Measurements from ENCODE around the gene SREBF2.
A peak's percentile ranks its signal among the peaks of the same experiment; 100 is the strongest.

SREBF2 gene

DNA sequence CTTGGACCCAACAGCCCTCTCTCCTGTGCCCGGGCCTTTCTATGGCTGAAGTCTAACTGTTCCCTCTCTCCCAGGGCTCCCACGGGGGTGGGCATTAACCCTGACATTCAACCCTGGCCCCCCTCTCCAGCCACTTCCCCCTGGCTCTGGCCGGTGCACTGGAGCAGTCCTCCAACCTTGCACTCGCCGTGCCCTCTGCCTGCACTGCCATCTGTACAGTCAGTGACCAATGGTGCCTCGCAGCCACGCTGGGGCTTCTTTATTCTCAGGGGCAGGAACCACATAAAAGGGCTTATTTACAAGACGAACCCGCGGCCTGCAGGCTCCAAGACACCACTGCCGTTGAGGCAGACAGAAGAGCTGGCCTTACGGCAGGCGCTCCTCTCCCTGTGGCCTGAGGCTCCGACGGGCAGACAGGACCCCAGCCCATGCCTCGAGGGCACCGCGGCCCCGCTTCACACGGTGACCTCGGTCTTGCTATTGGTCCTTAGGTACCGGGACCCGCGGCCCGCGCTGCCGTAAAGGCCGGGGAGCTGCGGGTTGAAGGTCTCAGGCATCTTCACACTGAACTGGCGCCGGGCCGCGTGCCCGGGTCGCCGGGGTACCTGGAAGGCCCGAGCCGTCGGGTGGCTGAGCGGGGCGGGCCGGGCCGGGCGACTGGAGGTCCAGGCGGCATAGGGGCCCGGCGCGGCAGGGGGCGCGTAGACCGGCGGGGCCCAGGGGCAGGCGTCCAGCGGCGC lies 76.6 kb downstream of the SREBF2 start:
- DNase-seq: no peak

DNA sequence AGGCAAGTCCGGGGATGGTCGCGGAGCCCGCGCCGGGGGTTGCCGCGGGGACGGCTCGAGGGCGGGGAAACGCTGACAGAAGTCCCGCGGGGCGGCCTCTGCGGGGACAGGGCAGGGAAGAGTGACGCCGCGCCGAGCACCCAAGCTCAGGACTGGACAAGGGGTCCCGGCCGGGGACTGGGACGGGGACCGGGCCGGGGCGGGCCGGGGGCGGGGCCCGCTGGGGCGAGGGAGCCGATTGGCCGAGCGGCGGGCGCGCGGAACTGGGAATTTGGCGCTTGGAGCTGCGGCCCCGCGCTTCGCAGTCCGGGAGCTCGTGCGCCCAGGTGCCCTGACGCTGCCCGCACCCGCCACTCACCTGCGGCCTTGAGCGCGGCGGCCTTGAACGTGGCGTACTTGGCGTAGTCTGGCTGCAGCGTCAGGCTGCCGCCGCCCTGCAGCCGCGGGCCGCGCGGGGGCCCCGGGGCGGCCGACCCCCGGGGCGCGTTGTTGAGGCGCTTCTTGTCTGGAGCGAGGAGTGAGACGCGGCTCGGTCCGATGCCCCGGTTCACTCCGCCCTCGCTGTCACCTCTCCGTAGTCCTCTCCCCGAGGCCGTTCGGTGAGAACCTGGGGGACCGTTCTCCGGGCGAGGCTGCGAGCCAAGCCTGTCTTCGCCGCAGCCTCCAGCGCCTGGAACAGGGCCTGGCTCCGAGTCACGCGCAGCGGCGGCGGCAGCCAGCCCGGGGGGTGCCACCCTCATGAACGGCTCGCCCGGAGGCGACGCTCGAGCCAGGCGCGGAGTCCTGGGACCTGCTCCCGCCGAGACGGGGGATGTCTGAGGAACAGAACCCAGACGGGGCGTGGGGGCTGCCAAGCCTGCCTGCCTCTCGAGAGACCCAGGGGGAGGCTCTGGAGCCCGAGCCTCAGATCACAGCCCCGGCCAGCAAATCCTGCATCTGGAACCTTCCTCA lies 77.4 kb downstream of the SREBF2 start:
- no peak for DNase-seq

DNA sequence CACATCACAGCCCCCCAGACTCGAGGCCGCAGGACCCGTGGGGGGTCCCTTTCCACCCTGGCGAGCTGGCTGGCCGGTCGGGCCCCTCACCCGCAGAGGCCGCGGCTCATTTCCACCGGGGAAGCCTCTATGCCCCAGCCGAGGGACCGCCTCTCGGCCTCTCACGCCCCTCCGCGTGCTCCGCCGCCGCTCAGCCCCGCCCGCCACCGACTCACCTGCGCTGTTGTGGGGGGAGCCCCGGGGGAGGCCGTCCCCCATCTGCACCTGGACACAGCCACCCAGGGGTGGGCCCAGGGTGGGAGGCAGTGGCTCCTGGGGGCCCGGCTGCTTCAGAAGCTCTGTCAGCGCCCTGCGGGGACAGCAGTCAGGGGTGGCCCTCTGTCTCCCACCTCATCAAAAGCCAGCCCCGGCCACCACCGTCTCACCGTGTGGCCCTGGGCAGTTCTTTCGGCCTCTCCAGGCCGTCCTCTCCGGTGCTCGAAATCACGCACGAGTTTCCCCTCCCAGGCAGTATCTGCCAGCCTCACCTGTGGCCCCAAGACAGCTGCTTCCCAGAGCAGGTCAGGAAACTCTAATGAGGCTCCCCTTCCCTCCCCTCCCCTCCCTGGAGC lies 78.2 kb downstream of the SREBF2 start:
- no peak for DNase-seq

DNA sequence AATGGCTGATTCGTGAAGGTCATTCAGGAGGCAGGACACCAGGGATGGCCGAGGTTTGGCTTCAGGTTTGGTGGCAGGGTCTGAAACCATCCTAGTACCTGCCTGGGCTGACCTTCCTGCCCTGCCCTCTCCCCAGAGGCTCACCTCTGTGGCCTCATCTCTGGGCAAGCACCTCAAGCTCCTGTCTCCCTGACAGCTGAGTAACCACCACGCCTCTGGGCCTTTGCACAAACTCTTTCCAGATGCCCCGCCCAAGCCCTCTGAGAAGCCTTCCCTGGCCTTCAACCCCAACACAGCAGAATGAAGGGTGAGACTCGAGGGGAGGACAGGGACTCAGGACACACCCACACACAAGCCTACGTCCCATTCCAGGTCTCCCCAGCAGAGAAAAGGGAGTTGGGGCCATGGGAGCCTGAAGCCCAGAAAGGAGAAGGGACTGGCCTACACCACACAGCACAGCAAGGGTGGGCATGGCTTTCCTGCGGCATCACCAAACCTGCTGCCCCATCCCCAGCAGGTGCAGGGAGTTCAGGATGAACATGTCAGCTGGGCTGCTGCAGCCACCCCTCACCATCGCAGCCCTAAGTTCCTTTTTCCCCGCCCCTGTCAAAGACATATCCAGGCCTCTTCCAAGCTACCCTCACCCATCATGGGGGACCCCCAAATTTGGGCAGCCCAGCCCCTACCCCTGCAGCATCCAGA lies 79.6 kb downstream of the SREBF2 start:
- DNase-seq: no peak

DNA sequence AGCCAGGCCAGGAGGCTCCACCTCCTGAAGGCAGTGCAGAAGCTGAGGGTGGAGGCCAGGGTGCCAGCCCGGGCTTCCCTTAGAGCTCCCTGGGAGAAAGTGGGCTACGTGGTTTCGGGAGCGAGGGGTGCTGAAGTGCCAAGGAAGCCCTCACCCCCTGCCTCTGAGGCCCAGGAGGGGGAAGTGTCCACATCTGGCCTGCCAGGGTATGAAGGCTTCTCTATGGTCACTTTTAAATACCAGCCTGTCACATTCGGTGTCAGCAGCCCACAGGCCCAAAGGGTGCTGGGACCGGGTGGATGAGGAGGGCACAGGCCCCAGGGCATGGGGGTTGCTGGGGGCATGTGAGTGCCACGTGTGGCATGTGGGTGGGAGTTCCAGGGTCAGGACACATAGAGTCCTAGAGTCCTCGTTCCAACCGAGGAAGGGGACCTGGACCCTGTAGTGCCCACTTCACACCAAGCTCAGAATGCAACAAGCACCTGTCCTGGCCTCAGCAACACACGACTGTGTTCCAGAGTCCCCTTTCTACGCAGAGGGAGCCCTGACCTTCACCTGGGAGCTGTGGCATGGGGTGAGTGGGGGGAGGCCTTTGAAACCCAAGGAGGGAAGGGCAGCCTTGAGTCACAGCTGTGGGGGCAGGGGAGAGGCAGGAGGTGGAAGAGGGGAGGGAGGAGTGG lies 80.3 kb downstream of the SREBF2 start:
- DNase-seq: no peak

DNA sequence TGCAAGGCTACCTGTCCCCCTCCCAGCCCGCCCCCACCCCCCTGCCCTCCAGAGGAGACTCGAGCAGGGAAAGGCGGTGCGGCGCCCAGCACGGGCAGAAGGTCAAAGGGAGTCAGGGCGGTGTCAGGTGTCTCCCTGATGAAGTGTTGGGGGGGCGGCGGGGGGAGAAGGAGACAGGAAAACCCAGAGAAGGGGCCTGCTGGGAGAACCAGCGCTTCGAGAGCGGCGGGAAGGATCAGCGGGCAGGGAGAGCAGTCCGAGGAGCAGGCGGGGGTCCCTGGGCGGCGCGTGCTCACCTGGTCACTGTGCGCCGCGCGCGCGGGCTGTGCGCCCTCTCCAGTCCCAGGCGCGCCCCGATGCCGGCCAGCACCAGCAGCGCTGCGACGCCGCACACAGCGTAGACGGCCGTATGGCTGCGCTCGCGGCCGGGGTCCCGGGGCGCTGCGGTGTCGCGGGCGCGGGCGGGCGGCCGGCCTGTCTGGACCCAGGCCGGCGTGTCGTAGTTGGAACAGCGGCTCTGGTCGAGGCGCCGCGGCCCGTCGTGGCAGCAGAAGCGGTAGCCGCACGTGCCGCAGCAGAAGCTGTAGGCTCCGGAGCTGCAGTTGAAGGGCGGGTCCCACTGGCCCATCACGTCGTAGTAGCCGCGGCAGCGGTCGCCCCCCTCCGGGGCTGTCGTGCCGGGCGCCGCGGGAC lies 81.1 kb downstream of the SREBF2 start:
- DNase-seq: peak in 1 of 2 experiments; percentile 8

DNA sequence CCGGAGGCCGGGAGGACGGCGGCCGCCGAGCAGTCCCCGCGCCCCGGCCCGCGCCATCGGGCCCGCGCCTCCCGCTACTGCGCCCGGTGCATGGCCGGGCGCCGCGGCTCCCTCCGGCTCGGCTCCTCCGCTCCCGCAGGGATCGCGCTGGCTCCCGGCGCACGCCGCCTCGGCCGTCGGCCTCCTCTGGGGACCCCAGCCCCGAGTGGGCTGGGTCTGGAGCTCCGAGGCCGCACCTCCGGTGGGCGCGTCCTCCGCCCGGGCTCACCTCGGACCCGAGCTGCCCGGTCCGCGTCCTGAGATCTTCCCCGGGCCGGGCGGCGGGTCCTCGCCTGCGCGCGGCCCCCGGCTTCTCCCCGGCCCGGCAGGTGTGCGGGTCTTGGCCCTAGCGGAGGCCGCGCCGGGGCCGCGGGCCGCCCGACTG lies 81.7 kb downstream of the SREBF2 start:
- DNase-seq: no peak

DNA sequence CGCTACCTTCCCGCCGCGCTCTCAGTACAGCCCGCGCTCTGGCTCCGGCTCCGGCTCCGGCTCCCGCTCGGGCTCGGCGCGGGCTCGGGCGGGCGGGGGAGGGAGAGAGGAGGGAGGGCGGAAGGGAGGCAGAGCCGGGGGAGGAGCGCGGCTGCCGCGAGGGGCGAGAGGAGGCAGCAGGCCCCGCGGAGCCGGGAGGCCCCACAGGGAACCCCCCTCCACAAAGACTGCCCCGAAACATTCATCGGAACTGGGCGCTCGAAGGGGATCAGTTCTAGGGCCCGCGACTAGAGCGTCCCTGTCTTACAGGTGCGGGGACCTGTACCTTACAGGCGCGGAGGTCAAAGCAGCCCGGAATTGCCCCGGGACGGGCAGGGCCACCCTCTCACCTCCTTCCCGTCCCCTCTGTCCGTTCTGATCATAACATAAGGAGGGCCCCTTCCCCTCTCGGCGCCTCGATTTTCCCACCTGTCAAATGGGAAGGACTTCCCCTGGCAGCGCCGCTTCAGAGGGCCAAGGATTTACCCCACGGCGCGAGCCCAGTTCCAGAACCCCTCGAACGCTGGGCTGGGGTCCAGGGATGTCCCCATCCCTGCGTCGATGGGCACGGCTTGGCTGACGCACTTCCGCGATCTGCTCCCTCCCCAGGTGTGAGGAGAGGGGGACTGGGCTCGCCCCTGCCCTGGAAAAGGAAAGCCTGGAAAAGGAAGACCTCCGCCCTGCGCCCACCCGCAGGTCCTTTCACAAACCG lies 82.3 kb downstream of the SREBF2 start, which contains the start of gene SHISA8:
Gene SHISA8, minus strand, starts transcription at position 40 of the 751 bp plus-strand sequence. CDS start 407 bp downstream, outside the sequence.
- peak in 1 of 2 experiments; percentile 29 for DNase-seq

DNA sequence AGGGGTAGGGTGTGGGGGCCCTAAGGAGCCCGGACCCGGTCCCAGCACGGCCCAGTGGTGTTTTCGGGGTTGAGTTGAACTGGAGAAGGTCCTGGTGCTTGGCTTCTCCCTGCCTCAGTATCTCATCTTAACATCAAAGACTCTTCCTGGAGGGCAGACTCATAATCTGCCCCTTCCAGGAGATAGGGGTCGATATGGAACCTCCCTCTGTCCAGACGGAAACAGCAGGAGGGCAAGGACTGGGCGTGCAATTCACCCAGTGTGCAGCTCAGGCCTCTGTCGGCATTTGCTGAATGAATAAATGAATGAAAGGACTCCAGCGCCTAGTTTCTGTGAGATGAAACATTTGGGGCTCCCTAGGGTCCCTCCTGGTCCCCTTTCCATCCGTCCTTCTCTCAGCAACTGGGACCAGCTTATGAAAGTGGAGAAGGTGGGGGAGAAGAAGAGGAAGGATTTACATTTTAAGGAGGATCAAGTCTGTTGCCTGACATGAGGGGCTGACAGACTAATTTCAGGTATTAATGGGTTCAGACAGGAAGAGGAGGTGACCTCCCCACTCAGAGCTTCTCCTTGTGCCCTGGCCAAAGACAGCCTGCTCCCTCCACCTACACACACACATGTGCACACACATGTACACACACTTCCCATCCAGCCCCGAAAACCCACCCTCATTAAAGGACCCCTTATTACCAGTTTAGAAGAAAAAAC lies 83.0 kb downstream of the SREBF2 start:
- DNase-seq: no peak

DNA sequence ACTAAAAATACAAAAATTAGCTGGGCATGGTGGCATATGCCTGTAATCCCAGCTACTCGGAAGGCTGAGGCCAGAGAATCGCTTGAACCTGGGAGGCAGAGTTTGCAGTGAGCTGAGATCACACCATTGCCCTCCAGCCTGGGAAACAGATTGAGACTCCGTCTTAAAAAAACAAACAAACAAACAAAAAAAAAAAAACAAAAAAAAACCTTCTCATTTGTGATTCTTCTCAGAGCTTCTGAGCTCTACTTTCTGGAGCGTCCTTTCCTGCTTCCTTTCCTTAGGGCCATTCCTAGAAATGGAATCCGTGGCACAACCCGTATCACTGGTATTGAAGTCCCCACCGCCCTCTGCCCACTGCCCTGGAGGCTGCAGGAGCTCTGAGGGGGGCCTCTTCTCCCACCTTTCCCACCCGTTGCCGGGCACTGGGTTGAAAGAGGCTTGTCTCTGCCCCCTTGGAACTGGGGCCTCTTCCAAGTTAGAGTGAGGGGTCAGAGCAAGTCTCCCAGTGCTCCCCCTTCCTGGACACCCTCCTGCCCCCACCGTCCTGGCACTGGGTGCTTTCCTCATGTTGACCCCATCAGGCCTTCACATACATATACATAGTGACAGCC lies 83.9 kb downstream of the SREBF2 start:
- DNase-seq: no peak

DNA sequence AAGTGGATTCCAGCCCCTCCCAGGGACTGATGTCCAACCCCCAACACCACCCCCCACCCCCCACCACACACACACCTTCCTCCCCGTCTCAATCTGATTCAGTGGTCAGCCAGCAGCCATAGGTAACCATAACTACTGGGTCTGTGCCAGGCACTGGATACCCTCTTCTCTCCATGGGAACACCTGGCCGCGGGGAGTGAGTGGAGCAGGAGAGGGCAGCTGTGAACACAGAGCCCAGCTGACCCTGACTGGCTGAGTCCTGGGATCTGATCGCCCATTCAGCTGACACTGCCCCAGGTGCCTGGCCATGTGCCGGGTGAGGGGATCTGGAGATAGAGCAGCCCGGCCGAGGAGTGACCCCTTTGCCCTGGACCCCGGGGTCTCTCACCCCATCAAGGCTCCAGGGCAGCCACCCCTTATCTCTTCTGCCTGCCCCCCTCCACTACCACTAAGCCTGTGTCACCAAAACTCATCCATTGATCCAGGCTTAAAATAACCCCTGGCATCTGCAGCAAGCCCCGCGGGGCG lies 84.5 kb downstream of the SREBF2 start:
- peak; percentile 92 to 93 for DNase-seq

DNA sequence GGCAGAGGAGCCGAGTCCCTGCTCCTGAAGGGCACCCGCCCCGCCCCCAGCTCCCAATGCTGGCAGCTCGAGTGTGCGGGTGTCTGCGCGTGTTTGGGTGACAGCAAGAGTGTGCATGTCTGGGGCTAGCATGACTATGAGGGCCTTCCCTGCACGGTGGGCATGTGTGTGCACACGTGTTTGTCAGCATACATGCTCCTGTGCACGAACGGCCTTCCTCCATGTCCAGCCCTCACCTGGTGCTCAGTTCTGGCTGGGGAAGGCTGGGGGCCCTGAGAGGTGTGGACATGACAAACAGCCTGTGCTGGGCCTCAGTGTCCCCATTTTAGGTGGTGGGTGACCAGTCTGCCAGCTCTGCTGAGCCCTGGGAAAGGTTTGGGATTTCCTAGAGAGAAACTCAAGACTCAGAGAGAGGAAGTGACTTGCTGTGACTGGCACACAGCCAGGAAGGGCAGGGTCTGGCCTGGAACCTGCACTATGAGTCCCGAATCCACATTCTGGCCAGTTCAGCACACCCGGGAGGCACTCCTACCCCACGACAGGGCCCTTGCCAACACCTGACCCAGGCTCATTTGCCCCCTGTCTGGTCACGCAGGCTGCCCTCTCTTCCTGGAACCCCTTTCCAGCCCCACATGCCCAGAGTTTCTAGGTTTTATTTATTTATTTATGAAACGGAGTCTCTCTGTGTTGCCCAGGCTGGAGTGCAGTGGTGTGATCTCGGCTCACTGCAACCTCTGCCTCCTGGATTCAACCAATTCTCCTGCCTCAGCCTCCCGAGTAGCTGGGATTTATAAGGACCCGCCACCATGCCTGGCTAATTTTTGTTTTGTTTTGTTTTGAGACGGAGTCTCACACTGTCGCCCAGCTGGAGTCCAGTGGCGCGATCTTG lies 85.2 kb downstream of the SREBF2 start:
- peak; percentile 55 to 72 for DNase-seq

DNA sequence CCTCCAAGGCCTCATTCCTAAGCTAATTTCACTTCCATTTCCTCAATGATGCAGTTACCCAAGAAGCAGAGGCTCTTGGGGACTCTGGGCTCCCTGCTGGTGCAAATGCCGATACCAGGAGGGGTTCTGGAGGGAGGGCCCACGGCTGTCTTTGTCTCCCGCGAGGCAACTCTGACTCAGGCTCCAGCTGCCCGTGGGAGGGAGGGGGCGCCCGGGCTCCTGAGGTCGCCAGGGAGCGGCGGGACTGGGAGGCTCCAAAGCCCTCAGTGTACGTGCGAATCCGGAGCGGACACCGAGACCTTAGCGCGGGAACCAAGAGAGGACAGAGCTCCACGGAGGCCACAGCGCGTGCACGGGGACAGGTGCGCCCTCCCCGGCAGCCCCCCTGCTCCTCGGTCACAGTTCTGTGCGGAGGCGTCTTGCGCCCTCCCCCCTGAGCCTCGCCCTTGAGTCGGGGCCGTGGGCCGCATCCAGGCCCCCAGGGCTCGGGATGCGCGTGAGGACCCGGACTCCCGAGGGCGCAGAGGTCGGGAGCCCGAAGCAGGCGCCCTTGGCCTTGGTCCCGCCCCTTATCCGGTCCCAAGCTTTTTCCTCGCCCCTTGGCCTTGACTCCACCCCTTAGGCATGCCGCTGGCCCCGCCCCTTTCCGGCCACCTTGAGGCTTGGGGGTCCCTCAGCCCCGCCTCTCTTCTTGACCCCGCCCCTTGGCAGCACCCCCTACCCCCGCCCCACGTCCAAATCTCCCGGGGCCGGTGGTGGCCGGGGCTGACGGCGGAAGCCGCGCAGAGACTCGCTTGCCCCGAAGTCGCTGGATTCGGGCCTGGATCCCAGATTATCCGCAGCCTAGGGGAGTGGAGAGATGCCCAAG lies 86.7 kb downstream of the SREBF2 start:
- no peak for DNase-seq

DNA sequence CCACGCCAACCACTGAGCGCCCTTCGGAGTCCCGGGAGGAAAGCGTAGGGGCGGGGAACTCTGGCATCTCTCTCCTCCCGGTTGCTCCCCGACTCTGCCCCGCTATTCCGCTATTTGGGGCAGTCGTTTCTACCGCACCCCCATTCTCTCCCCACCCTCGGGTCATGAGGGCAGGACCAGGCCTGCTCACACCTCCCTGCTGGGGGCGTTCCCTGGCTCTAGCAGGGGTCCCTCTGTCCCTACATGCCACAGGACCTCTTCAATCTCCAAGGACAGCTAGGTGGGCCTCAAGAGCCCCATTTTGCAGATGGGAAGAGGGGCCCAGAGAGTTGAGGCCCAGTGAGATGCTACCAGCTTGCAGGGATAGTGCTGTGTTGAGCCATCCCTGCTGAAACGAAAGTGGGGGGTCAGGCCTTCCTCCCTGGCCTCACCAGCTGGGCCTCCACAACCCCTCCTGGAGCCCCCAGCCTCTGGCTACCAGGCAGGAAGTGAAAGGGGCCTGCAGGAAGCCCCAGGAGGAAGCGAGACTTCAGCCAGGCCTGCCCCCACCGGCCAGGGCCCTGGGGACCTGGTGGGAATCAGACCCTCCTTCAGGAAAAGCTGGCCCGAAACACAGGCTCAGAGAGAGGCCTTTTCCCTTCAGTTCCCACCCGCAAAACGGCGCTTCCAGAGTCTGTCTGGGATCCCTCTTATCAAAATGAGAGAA lies 87.5 kb downstream of the SREBF2 start:
- DNase-seq: no peak

DNA sequence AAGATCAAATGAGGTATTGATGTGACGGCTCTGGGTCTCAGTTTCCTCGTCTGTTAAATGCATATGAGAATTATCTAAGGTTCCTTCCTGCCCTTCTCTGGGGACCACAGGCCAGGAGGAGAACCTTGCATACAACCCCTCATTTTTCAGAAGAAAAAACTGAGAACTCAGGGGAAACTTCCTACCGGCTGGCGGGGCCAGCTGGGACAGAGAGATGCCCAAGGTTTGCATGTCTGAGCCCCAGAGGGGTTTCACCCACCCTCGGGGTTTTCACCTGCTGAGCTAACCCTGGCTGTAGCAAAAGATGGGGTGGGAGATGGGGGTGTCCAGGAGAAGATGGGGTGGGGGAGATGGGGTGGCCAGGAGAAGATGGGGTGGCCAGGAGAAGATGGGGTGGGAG lies 89.4 kb downstream of the SREBF2 start:
- no peak for DNase-seq

DNA sequence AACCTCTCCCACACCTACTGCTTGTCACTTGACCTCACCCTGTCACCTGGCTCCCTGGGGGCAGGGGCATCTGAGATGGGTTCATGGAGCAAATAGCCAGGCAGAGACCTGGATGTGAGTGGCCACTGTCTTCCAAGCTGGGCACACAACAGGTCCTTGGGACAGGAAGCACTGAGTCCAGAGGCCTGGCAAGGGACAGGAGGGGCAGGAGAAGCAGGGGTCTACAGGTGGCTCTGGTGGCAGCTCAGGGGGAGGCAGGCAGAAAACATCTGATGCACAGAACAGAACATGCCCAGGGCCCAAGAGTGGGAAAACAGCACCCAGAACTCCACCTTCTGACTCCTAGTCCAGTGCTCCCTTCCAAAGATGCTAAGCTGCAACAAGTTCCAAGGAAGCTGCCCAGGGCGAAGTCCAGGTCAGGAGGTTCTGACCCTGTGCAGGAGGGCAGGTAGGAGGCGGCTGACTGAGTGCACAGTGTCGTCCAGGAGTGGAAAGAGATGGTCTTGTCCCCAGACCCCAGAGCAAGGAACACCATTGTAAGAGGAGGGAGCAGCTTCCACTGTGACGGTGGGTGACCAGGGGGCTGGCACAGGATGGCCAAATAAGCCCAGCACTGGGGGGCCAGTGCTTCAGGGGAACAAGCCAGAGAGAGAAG lies 90.2 kb downstream of the SREBF2 start:
- DNase-seq: no peak
